HG03558 (cell line): ENCODE results near the gene MPZL1.
A peak's percentile ranks its signal among the peaks of the same experiment; 100 is the strongest.
"Not testable (repeated sequence)": the region's sequence is repeated elsewhere in the genome, so short reads cannot be mapped to it uniquely, and the experiment has no call there.

Experiments
- ATAC-seq: cut with Tn5 transposase; IDR thresholded peaks from one replicate; pipeline ENCODE4 v1.9.1; 2021; ENCODE audit warnings: moderate number of reproducible peaks; ENCODE audit not compliant: unreplicated experiment; ENCODE audit errors: extremely low read depth

Gene MPZL1

GRCh38 chr1:167800251-167800650 is 78.5 kb downstream of the MPZL1 start:
- no peak for ATAC-seq

DNA sequence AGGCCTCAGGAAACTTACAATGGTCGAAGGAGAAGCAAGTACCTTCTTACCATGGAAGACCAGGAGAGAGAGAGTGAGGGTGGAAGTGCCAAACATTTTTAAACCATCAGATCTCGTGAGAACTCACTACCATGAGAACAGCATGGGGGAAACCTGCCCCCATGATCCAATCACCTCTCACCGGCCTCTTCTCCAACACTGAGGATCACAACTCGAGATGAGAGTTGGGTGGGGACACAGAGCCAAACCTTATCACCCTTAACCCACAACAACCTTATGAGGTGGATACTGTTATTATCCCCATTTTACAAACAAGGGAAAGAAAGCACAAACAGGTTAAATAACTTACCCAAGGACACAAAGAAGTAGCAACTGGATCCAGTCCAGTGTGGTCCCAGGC is 80.5 kb downstream of the MPZL1 start:
- ATAC-seq: no peak

DNA sequence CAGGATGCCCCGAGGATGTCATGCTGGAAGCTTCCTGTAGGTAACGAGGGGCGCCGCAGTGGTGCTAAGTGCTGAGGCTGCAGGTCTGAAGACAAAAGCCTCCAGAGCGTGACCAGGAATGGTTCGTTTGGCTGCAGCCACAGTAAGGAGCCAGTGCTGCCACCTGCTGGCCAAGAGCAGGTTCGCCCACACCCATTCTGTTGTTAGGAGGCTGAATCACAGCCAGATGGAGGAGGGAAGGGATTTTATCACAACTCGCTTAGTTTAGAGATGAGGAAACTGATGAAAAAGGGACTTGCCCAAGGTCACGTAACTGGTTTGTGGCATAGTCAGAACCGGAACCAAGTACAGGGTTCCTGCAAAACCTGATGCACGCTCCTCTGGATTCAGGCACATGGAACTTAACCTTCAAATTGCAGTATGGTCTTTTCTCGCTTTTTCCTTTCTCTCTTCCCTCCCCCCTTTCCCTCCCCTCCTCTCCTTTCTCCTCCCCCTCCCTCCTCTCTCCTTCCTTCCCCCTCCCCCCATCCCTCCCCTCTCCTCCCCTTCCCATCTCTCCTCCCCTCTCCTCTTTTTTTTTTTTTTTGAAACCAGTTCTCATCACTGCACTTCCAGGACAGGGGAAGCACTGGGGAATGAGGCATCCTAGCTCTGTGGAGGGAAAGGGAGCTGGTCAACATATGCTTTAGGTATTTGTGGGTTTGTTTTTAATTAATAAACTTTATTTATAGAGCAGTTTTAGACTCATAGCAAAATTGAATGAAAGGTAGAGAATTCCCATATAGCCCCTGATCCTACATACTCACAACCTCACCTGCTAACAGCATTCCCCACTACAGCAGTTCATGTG is 81.8 kb downstream of the MPZL1 start:
- ATAC-seq: peak; percentile 70

DNA sequence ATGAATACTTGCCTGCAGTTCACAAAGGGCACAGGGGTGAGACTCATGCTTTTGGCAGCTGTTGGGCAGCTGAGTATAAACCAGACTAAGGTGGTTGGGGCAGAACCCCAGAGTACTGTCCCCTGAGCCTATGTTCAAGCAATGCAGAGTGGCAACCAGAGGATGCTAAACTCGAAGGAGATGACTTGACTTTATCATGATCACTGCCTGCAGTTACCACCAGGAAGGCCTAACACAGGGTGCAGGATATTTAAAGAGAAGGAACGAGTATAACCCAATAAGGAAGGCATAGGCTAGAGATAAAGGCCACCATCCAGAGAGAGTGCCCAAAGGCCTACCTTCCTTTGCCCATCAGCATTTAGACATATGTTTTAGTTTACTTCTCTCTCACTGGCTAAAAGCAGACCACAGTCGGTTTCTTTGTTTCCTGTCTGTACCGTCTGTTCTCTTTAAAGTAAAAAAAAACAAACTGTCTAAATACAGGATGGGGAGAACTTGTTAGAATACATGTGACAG is 83.3 kb downstream of the MPZL1 start:
- no peak for ATAC-seq

DNA sequence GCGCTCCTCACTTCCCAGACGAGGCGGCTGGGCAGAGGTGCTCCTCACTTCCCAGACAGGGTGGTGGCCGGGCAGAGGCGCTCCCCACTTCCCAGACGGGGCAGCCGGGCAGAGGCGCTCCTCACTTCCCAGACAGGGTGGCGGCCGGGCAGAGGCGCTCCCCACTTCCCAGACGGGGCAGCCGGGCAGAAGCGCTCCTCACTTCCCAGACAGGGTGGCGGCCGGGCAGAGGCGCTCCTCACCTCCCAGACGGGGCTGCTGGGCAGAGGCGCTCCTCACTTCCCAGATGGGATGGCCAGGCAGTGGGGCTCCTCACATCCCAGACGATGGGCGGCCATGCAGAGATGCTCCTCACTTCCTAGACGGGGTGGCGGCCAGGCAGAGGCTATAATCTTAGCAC is 84.5 kb downstream of the MPZL1 start:
- not testable (repeated sequence) for ATAC-seq

DNA sequence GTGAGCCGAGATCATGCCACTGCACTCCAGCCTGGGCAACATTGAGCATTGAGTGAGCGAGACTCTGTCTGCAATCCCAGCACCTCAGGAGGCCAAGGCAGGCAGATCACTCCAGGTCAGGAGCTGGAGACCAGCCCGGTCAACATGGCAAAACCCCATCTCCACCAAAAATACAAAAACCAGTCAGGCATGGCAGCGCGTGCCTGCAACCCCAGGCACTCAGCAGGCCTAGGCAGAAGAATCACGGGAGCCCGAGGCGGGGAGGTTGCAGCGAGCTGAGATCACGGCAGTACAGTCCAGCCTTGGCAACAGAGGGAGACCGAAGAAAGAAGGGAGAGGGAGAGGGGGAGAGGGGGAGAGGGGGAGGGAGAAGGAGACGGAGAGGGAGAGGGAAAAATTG is 84.9 kb downstream of the MPZL1 start:
- ATAC-seq: not testable (repeated sequence)

DNA sequence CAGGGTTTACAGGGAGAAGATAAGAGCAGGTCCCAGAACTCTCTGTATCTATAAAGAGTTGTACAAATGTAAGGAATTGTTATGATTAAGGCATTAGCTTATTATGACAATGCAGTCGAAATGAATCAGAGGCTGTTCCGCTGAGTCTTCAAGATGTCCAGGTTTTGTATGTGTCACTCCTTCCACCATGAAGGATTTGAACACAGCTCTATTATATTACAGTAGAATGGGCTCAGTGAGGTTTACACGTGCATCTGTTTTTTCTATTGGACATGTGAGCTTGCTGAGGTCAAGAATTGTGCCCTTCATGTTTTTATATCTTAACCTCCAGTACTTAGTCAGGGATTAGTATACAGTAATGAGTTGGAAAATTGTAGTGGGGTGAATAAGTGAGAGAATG is 86.3 kb downstream of the MPZL1 start:
- no peak for ATAC-seq

DNA sequence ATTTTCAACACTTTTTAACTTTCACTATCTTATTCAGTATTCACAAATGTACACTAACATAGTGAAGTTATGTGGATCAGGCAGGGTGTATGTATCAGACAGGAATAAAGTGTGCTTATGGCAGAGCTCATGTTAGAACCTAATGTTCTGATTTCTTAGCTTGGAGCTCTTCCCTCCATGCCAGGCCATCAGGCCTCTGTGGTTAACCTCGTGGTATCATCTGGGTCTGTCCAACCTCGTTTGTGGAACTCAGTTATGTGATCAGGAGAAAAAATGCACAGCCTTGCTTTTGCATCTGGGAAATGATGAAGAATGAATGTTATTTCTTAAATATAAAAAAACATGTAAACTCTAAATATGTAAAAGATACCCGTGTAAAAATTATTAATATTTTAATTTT is 86.9 kb downstream of the MPZL1 start:
- ATAC-seq: no peak

- no peak for ATAC-seq
Measured at GRCh38 chr1:167812972-167813371, 91.2 kb downstream of the MPZL1 start.

- no peak for ATAC-seq
Measured at GRCh38 chr1:167815650-167816049, 93.9 kb downstream of the MPZL1 start.

- no peak for ATAC-seq
Measured at GRCh38 chr1:167819849-167820683, 98.3 kb downstream of the MPZL1 start.

DNA sequence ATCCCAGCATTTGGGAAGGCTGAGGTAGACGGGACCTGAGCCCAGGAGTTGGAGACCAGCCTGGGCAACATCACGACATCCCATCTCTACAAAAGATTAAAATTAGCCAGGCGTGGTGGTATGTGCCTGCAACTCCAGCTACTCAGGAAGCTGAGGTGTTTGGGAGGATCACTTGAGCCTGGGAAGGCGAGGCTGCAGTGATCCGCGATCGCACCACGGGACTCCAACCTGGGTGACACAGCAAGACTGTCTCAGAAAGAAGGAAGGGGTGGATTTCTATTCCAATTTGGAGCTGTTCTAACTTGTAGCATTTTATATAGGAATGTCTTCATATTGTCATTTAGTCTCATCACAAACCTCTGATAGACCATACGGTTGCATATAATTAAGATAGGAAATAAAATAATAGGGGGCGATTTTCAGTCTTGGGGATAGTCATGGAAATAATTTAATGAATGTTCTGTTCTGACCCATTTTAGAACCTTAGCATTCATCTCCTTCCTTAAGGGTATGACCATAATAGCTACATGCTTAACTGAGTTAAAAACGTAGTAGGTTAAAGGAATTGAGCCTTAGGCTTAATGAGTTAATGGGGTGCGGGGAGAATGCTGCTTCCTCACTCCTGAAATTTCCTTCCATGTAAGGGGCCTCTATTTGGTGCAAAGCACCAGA is 99.0 kb downstream of the MPZL1 start:
- ATAC-seq: no peak

DNA sequence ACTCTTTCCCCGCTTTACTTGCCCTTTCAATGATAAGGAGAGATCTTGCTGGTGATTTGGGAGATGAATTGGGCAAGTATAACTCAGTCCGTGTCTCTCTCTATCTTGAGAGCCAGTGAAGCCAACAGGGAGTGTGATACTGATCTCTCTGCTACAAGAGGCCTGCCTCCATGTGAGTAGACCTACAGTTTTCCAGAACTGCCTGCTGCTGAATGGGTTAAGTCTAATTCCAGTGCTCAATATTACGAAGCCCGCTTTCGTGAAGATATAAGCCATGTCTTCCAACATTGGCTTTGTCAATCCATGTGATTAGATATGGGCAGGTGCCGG is 99.5 kb downstream of the MPZL1 start:
- no peak for ATAC-seq

- no peak for ATAC-seq
Measured at GRCh38 chr1:167821969-167822685, 100.3 kb downstream of the MPZL1 start.

- ATAC-seq: no peak
Measured at GRCh38 chr1:167824163-167824794, 102.5 kb downstream of the MPZL1 start.

- ATAC-seq: no peak
Measured at GRCh38 chr1:167825419-167826079, 103.8 kb downstream of the MPZL1 start.

DNA sequence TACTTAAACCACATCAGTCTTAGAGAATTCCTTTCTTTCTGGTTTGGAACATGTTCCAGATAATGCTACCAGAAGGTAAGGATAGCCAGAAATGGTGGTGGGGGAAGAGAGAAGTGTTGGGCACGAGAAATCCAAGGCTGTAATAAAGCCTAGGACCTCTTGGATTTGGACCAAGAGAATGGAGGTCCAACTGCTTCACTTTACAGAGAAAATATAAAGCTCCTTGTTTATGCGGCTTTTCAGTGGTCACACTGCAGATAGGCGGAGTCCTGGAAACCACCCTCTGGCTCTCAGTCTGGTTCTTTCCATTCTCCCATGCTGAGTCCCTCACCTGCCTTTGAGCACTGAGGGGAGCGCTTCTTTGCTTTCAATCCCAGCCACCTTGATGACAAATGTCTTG is 104.3 kb downstream of the MPZL1 start:
- no peak for ATAC-seq

DNA sequence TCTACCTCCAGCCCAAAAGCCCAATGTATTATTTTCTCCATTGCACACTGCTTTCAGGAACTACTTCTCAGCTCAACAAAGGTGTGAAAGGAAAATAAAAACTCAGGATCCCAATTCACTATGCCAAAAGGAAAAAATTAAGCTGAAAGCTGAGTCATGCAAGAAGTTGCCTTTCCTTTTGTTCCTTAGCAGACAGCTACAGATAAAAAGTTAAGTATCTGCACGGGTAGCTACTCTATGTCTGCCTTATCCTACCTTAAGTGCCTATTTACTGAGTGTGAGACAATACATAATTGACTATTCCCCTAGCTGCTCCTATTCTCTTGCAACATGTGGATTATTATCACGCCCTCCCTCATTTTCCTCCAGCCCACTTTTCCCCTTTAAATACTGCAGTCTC is 108.1 kb downstream of the MPZL1 start:
- ATAC-seq: no peak

DNA sequence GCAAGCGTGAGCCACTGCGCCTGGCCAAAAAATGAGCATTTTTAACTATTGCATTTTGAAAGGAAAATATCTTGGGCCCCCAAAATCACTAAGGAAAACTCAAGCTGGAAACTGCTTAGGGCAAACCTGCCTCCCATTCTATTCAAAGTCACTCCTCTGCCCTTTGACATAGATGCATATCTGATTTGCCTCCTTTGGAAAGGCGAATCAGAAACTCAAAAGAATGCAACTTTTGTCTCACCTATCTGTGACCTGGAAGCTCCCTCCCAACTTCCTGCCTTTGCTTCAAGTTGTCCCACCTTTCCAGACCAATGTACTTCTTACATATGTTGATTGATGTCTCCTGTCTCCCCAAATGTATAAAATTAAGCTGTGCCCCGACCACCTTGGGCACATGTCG is 108.9 kb downstream of the MPZL1 start:
- not testable (repeated sequence) for ATAC-seq
